GM21723 (cell line): ENCODE measurements around the gene SETD2.
"Not testable (repeated sequence)": the region's sequence is repeated elsewhere in the genome, so short reads cannot be mapped to it uniquely, and the experiment has no call there.

ENCODE experiments used
- ATAC-seq: cut with Tn5 transposase; IDR thresholded peaks from one replicate; pipeline ENCODE4 v1.9.1; 2021; ENCODE audit warnings: mild to moderate bottlenecking, moderate library complexity; ENCODE audit not compliant: unreplicated experiment

The SETD2 gene, protein sequence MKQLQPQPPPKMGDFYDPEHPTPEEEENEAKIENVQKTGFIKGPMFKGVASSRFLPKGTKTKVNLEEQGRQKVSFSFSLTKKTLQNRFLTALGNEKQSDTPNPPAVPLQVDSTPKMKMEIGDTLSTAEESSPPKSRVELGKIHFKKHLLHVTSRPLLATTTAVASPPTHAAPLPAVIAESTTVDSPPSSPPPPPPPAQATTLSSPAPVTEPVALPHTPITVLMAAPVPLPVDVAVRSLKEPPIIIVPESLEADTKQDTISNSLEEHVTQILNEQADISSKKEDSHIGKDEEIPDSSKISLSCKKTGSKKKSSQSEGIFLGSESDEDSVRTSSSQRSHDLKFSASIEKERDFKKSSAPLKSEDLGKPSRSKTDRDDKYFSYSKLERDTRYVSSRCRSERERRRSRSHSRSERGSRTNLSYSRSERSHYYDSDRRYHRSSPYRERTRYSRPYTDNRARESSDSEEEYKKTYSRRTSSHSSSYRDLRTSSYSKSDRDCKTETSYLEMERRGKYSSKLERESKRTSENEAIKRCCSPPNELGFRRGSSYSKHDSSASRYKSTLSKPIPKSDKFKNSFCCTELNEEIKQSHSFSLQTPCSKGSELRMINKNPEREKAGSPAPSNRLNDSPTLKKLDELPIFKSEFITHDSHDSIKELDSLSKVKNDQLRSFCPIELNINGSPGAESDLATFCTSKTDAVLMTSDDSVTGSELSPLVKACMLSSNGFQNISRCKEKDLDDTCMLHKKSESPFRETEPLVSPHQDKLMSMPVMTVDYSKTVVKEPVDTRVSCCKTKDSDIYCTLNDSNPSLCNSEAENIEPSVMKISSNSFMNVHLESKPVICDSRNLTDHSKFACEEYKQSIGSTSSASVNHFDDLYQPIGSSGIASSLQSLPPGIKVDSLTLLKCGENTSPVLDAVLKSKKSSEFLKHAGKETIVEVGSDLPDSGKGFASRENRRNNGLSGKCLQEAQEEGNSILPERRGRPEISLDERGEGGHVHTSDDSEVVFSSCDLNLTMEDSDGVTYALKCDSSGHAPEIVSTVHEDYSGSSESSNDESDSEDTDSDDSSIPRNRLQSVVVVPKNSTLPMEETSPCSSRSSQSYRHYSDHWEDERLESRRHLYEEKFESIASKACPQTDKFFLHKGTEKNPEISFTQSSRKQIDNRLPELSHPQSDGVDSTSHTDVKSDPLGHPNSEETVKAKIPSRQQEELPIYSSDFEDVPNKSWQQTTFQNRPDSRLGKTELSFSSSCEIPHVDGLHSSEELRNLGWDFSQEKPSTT (N-terminal part only)

GRCh38 chr3:47164007-47164881, at the start of gene SETD2:
TSS of gene SETD2 (minus strand) at chr3:47164113. CDS start at chr3:47163924, 189 bp downstream.
- peak; percentile 77 for ATAC-seq

GRCh38 chr3:47210863-47211405, 47.0 kb upstream of the SETD2 start:
- ATAC-seq = no peak

GRCh38 chr3:47206022-47206421, 42.1 kb upstream of the SETD2 start:
- not testable (repeated sequence) for ATAC-seq

GRCh38 chr3:47204875-47205274, 41.0 kb upstream of the SETD2 start:
- no peak for ATAC-seq

GRCh38 chr3:47202542-47202941, 38.6 kb upstream of the SETD2 start:
- ATAC-seq = no peak

- no peak for ATAC-seq
These were observed 33.4 kb upstream of the SETD2 start for GRCh38 chr3:47197287-47197686.

DNA sequence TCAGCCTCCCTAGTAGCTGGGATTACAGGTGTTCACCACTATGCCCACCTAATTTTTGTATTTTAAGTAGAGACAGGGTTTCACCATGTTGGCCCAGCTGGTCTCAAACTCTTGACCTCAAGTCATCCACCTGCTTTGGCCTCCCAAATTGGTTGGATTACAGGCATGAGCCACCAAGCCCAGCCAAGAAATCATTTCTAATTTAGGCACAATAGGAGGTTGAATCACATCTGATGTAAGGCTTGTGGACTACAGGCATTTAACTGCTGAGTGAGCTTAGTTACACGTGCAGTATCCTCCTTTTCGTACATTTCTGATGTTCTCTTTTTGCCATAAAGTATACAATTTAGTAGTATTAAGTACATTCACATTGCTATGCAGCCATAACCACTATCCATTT, 31.1 kb upstream of the SETD2 start:
- ATAC-seq = no peak

- ATAC-seq = no peak
These were observed 30.3 kb upstream of the SETD2 start for GRCh38 chr3:47193871-47194859.

GRCh38 chr3:47186285-47186684, 22.4 kb upstream of the SETD2 start:
- ATAC-seq = no peak

DNA sequence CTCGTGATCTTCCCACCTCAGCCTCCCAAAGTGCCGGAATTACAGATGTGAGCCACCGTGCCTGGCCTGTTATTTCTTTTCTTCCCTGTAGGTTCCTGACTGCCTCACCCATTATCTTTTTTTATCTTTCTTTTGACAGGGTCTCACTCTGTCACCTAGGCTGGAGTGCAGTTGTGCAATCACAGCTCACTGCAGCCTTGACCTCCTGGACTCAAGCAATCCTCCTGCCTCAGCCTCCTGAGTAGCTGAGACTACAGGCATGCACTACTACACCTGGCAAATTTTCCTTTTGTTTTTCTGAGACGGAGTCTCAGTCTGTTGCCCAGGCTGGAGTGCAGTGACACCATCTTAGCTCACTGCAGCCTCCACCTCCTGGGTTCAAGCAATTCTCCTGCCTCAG, 17.8 kb upstream of the SETD2 start:
- ATAC-seq = not testable (repeated sequence)

GRCh38 chr3:47180011-47180410, 16.1 kb upstream of the SETD2 start:
- ATAC-seq = not testable (repeated sequence)

GRCh38 chr3:47176582-47176981, 12.7 kb upstream of the SETD2 start:
- ATAC-seq = no peak

DNA sequence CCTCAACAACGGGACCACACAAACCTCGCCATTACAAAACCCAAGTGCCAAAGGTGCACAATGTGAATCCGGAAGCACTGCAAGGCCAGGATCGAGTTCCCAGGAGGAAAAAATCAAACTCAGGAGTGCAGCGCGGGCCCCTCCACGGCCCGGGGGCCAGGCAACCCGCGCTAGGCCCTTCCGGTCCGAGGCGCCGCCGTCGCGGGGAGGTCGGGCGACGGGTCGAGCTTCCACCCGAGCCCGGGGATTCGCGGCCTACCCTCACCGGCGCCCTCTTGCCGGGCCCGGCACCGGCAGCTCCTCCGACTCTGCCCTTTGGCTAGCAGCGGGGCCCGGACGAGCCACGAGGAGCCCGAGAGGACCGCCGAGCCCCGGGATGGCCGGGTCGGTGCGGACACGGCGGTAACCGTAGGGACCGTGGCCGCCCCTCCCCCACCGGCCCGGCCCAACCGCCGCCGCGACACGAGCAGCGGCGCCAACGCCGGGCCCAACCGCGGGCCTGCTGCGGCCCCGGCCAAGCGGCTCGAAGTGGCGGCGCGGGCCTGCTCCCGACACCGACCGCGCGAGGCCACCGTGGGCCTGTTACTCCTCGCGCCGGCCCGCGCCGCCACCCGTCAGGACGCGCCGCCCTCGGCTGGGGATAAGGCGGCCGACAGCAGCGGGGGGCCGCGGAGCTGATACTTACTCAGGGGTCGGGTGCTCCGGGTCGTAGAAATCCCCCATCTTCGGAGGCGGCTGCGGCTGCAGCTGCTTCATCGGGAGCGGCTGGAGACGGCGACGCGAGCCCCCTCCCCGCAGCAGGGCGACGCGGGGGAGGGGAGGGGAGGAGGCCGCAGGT, 525 bp downstream of the SETD2 start:
- ATAC-seq = peak; percentile 28

- no peak for ATAC-seq
These were observed 1.2 kb downstream of the SETD2 start for GRCh38 chr3:47162697-47163168.

DNA sequence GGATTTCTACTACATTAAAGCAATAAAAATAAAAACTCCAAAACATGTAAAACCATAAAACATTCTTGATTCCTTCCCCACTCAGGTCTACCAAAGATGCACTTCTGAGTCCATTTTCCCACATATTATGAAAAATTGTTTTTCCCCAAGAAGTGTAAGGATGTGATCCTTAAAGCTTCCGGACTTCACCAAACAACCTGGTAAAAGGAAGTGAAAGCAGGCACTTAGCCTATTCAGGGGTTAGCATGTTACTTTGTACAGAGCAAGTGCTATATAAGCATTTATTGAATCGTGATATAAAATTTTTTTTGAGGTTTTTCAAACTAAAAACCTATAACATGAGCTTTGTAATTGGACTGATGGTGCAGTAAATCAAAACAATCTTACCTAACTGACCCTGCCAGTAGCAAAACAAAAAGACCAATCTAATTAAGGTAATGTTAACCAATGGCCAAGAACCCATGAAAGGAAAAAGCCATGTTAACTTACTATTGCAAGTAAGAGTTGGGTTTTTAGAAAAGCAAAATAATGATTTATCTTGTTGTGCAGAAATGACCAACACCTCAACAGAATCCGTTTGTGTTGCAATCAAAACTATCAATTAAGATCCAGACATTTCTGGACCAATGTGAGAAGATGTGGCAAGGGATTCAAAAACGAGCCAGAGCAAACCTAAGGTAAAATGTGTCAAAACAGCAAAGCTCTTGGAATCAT, 1.8 kb downstream of the SETD2 start:
- no peak for ATAC-seq

GRCh38 chr3:47159820-47160219, 4.1 kb downstream of the SETD2 start:
- ATAC-seq = no peak

DNA sequence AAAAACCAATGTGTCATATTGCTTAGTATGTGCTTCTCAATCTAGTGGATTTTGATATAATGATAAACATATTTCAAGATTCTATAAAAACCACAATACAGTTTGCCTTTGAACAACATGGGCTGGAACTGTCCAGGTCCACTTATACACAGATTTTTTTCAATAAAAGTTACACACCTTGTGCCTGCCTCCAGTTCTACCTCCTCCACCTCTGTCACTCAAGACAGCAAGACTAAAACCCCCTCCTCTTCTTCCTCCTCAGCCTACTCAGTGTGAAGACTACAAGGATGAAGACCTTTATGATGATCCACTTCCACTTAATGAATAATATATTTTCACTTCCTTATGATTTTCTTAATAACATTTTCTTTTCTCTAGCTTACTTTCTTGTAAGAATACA, 5.7 kb downstream of the SETD2 start:
- ATAC-seq = no peak
